B cell (primary cell): ENCODE results near the gene PSENEN. TPM values are rescaled to one million over a fixed set of nuclear protein-coding genes. Genes with fewer than 3 reads are reported as not detected.
"Not testable (repeated sequence)": the region's sequence is repeated elsewhere in the genome, so short reads cannot be mapped to it uniquely, and the experiment has no call there.

Experiments used
- ATAC-seq: fragments of 200-7000 bp; cut with Tn5 transposase; one replicate; pipeline ENCODE4 v1.10.0; 2021; ENCODE audit warnings: low read depth, mild to moderate bottlenecking, moderate number of reproducible peaks, moderate library complexity
- CTCF ChIA-PET: fragments of 350-600 bp; sonication (Branson Sonifier 250); formaldehyde crosslinking; loops from one replicate; lab custom pipeline; 2021; ENCODE audit warnings: antibody characterized with exemption, inconsistent platforms; lab: Charles Lee
- POLR2A ChIA-PET: fragments of 350-600 bp; sonication (Branson Sonifier 250); formaldehyde crosslinking; loops from one replicate; lab custom pipeline; 2021; ENCODE audit warnings: antibody characterized with exemption; lab: Charles Lee
- DNase-seq: peaks from one replicate; pipeline ENCODE4 v3.0.0; 2013
- H2AFZ ChIP-seq: 2 replicates; pipeline ENCODE4 v1.6.1; 2012; ENCODE audit warnings: mild to moderate bottlenecking, low read depth, low read length; ENCODE audit not compliant: insufficient read depth, poor library complexity, severe bottlenecking
- H3K27ac ChIP-seq, 2 donors: 1 replicate in 1 of 2; 2 replicates in 1 of 2; pipeline ENCODE4 v1.5.1; 2012 to 2013; ENCODE audit warnings: low read length in 2 of 2, mild to moderate bottlenecking in 2 of 2, moderate library complexity in 1 of 2
- H3K27me3 ChIP-seq, 4 experiments: fragments of 200-600 bp in 1 of 4; sonication (generic) in 1 of 4; replicated peaks in 1 of 4; 1 replicate in 2 of 4; 2 replicates in 2 of 4; pipeline versions ENCODE4 v1.6.1 to v1.7.0; 2013 to 2016; ENCODE audit warnings: low read length in 3 of 4, mild to moderate bottlenecking in 2 of 4, mixed read lengths in 1 of 4, moderate library complexity in 1 of 4; ENCODE audit not compliant: insufficient read depth in 4 of 4, control insufficient read depth in 3 of 4; ENCODE audit errors: control extremely low read depth in 1 of 4
- H3K36me3 ChIP-seq, 2 experiments: replicated peaks in 1 of 2; 1 replicate in 1 of 2; 2 replicates in 1 of 2; pipeline versions ENCODE4 v1.6.1 to v1.7.1; 2013; ENCODE audit warnings: low read length in 1 of 2; ENCODE audit not compliant: insufficient read depth in 2 of 2, control insufficient read depth in 1 of 2; ENCODE audit errors: control extremely low read depth in 1 of 2, extremely low read depth in 1 of 2
- H3K4me1 ChIP-seq, 2 donors: fragments of 200-600 bp in 1 of 2; sonication (generic) in 1 of 2; 1 replicate in 1 of 2; 2 replicates in 1 of 2; pipeline versions ENCODE4 v1.5.1 to v1.6.1; 2013 to 2017; ENCODE audit warnings: low read length in 2 of 2; ENCODE audit not compliant: control insufficient read depth in 2 of 2, insufficient read depth in 2 of 2
- H3K4me2 ChIP-seq: replicated peaks from 2 replicates; pipeline ENCODE3; 2012; ENCODE audit warnings: mild to moderate bottlenecking, low read depth, low read length; ENCODE audit not compliant: poor library complexity, severe bottlenecking
- H3K4me3 ChIP-seq, 5 experiments: fragments of 200-600 bp in 1 of 5; sonication (generic) in 1 of 5; 1 replicate in 3 of 5; 2 replicates in 2 of 5; pipeline versions ENCODE4 v1.5.1 to v1.7.0; 2011 to 2016; ENCODE audit warnings: low read length in 4 of 5, mild to moderate bottlenecking in 4 of 5, low read depth in 2 of 5, control low read depth in 1 of 5, moderate library complexity in 1 of 5; ENCODE audit not compliant: insufficient read depth in 1 of 5; ENCODE audit errors: control extremely low read depth in 1 of 5, extremely low read depth in 1 of 5
- H3K79me2 ChIP-seq: fragments of 200-600 bp; sonication (generic); one replicate; pipeline ENCODE4 v1.6.0; 2016; ENCODE audit warnings: low read length; ENCODE audit not compliant: control insufficient read depth, insufficient read depth
- H3K9ac ChIP-seq: fragments of 200-600 bp; sonication (generic); 2 replicates; pipeline ENCODE4 v1.6.1; 2017; ENCODE audit warnings: mild to moderate bottlenecking, low read length, moderate library complexity
- H3K9me3 ChIP-seq, 3 donors: one replicate each; pipeline versions ENCODE4 v1.6.1 to v1.7.1; 2013; ENCODE audit warnings: low read length in 2 of 3; ENCODE audit not compliant: control insufficient read depth in 2 of 3, insufficient read depth in 1 of 3; ENCODE audit errors: control extremely low read depth in 1 of 3
- H4K20me1 ChIP-seq: 2 replicates; pipeline ENCODE4 v1.6.0; 2012; ENCODE audit warnings: mild to moderate bottlenecking, low read length; ENCODE audit not compliant: insufficient read depth, control insufficient read depth, poor library complexity, severe bottlenecking
- H3K27ac Mint-ChIP-seq: one replicate; pipeline ENCODE4 v1.8.0; 2021; ENCODE audit warnings: mixed read lengths
- H3K27me3 Mint-ChIP-seq: one replicate; pipeline ENCODE4 v1.8.0; 2021; ENCODE audit warnings: mixed read lengths
- H3K4me1 Mint-ChIP-seq: one replicate; pipeline ENCODE4 v1.8.0; 2021; ENCODE audit warnings: mixed read lengths
- H3K4me3 Mint-ChIP-seq: one replicate; pipeline ENCODE4 v1.8.0; 2021; ENCODE audit warnings: mixed read lengths
- H3K9me3 Mint-ChIP-seq: one replicate; pipeline ENCODE4 v1.8.0; 2022; ENCODE audit warnings: mixed read lengths; ENCODE audit not compliant: insufficient read depth
- EZH2 ChIP-seq: IDR thresholded peaks from 2 replicates; pipeline ENCODE4 v1.6.1; 2012; ENCODE audit warnings: borderline replicate concordance, low read depth, mild to moderate bottlenecking, moderate library complexity, low read length; ENCODE audit not compliant: insufficient read depth, poor library complexity, severe bottlenecking
- WGBS: methylation state at CpG from one replicate; pipeline ENCODE4 v1.1.5; 2013; ENCODE audit warnings: missing lambda C conversion rate; ENCODE audit not compliant: insufficient coverage; 5-methylcytosine and 5-hydroxymethylcytosine counted together
- intact Hi-C: fragments of 100-400 bp; cut with micrococcal nuclease; formaldehyde crosslinking; loops from one replicate; pipeline ENCODE4 v1.10.0; 2022
- polyA plus RNA-seq: library from polyadenylated mRNA; depleted of rRNA; stranded (reverse); fragments of >200 nt; gene quantifications from 2 replicates; pipeline ENCODE4 v1.2.3, GENCODE V29; 2012
- total RNA-seq, 2 donors: library from RNA; stranded (reverse); fragments of 120-200 nt in 1 of 2; gene quantifications; 1 replicate in 1 of 2; 2 replicates in 1 of 2; pipeline versions ENCODE4 v1.2.3 to v1.2.4, GENCODE V29; 2013 to 2022
- TF ChIP-seq, protein P1 (sequence below): fragments of 200-600 bp; IDR thresholded peaks from one replicate; pipeline ENCODE4 v1.8.0; 2022; ENCODE audit warnings: antibody characterized with exemption, mild to moderate bottlenecking

PSENEN gene
- total and polyA plus RNA-seq, 2 donors (not counting 1 experiment from before 2014, with no cell fraction given): 17.7 to 36.4 TPM

DNA sequence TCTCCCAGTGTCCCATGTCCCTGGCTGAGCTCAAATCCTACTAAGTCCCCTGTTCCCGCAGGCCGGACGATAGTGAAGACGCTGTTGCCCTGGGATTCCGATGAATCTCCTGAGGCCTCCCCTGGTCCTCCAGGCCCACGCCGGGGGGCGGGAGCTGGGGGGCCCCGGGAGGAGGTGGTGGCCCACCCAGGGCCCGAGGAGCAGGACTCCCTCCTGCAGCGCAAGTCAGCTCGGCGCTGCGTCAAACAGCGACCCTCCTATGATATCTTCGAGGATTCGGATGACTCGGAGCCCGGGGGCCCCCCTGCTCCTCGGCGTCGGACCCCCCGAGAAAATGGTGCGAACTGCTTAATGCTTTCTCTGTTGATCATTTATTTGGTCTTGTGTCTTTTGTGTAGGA lies 21.8 kb upstream of the PSENEN start:
- H3K9me3 ChIP-seq: no peaks in the 10 kb centered on the region
- peaks cover 7 to 11% of the 10 kb centered on the region in 2 donors for H3K4me1 ChIP-seq
- WGBS: 98% methylated on average over 24 of the region's 24 CpGs
- Mint-ChIP-seq H3K27ac (no peak overlapping the region), H3K9me3 (no peaks in the 10 kb centered on the region), H3K4me3 (no peak overlapping the region), H3K27me3 (no peaks in the 10 kb centered on the region), H3K4me1 (peaks cover 17% of the 10 kb centered on the region)
- H3K36me3 ChIP-seq: peaks cover 2 to 83% of the 10 kb centered on the region in 2 experiments
- no peak overlapping the region for H3K4me3 ChIP-seq
- CTCF ChIA-PET: interaction anchor here (0.6 kb wide), 1 partner anchor 160 kb away, joined by 3 read pairs; no protein-coding TSS in a partner anchor
- DNase-seq (no peak), ATAC-seq (no peak)
- POLR2A ChIA-PET: no interaction called here
- TF ChIP-seq EZH2: no peak
- TF ChIP-seq, protein P1, sequence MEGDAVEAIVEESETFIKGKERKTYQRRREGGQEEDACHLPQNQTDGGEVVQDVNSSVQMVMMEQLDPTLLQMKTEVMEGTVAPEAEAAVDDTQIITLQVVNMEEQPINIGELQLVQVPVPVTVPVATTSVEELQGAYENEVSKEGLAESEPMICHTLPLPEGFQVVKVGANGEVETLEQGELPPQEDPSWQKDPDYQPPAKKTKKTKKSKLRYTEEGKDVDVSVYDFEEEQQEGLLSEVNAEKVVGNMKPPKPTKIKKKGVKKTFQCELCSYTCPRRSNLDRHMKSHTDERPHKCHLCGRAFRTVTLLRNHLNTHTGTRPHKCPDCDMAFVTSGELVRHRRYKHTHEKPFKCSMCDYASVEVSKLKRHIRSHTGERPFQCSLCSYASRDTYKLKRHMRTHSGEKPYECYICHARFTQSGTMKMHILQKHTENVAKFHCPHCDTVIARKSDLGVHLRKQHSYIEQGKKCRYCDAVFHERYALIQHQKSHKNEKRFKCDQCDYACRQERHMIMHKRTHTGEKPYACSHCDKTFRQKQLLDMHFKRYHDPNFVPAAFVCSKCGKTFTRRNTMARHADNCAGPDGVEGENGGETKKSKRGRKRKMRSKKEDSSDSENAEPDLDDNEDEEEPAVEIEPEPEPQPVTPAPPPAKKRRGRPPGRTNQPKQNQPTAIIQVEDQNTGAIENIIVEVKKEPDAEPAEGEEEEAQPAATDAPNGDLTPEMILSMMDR: no peak
- H3K79me2 ChIP-seq: peaks cover 85% of the 10 kb centered on the region
- H2AFZ ChIP-seq: no peak overlapping the region
- no peak overlapping the region for H3K27ac ChIP-seq
- no peaks in the 10 kb centered on the region for H3K27me3 ChIP-seq
- no peak overlapping the region for H3K9ac ChIP-seq
- intact Hi-C loops: no loop called here
- no peak overlapping the region for H3K4me2 ChIP-seq
- H4K20me1 ChIP-seq: peaks cover 72% of the 10 kb centered on the region

DNA sequence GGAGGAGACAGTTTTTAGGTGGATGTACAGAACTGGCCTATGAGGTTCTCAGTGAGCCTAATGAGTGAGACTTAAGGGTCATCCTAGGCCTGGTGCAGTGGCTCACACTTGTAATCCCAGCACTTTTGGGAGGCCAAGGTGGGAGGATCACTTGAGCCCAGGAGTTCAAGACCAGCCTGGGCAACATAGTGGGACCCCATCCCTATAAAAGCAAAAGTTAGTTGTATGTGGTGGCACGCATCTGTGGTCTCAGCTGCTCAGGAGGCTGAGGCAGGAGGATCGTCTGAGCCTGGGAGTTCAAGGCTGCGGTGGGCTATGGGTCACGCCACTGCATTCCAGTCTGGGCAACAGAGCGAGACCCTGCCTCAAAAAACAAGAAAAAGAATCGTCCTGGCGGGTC lies 21.3 kb upstream of the PSENEN start:
- H3K27me3 Mint-ChIP-seq, H3K9ac ChIP-seq, ATAC-seq, H3K9me3 Mint-ChIP-seq, H3K27ac Mint-ChIP-seq, H2AFZ ChIP-seq, H3K9me3 ChIP-seq, H3K4me3 ChIP-seq, H3K4me3 Mint-ChIP-seq, intact Hi-C loops, H3K27ac ChIP-seq, DNase-seq, H3K27me3 ChIP-seq, H3K4me2 ChIP-seq, H3K4me1 ChIP-seq: not testable (repeated sequence)
- ChIA-PET POLR2A (interaction anchor here (1.2 kb wide), 1 partner anchor 16 kb away, joined by 3 read pairs; no protein-coding TSS in a partner anchor), CTCF (interaction anchor here (0.6 kb wide), 1 partner anchor 160 kb away, joined by 3 read pairs; no protein-coding TSS in a partner anchor)
- WGBS: 96% methylated on average over 7 of the region's 7 CpGs
- peaks cover 12% of the 10 kb centered on the region for H3K4me1 Mint-ChIP-seq
- Histone ChIP-seq H3K36me3 (peaks cover 5 to 88% of the 10 kb centered on the region in 2 experiments), H4K20me1 (peaks cover 68% of the 10 kb centered on the region), H3K79me2 (peaks cover 83% of the 10 kb centered on the region)
